HG02884 (cell line): Measurements from ENCODE around the gene IL5.
"Not testable (repeated sequence)": the region's sequence is repeated elsewhere in the genome, so short reads cannot be mapped to it uniquely, and the experiment has no call there.

Source experiments
- ATAC-seq: cut with Tn5 transposase; IDR thresholded peaks from one replicate; pipeline ENCODE4 v1.9.1; 2021; ENCODE audit warnings: mild to moderate bottlenecking, moderate library complexity; ENCODE audit not compliant: unreplicated experiment

Gene IL5

DNA sequence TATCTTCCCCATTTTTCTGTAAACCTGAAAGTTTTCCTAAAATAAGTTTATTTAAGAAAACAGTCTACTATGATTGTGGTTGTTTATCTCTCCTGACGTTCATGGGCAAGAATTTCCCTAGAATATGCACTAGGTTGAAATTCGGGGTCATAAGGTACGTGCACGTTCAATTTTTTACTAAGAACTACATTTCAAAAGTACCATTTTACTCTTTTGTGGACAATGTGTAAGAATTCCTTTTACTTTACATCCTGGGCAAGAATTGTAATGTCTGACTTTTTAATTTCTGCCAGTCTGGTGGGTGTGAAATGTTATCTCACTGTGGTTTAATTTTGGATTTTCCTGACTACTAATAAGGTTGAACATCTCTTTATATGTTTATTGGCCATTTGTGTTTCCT lies 12.4 kb downstream of the IL5 start:
- no peak for ATAC-seq

DNA sequence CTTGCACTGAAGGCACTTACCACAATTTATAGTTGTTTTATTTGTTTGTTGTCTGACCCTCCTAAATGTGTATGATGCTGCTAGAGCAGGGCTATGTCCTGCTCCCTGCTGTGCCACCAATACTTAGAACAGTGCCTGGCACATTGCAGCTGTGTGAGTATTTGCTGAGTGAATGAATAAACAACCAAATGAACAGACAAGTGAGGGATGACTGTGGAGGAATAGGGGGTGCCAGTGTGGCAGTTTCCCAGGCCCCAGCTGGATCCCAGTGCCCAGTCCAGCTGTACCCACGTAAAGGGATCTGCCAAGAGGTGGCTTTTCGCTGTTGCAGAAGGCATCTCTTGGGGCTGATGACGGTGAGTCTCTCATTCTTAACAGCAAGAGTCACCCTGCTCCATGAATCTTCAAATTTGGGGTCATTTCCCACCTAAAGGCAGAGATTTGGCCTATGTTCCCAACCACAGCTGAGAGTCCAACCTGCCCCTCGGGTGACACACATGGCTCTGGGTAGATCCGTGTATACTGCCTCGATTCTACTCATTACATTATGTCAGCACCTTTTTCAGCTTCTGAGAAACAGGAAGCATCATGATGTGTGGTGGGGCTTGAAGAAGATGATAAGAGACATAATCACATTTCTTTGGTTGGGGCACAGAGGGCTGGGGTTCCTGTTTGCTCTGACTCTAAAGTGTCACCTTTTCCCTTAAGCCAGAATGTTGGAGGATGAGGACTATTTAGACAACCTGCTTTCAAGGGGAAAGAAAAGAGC lies 14.3 kb downstream of the IL5 start:
- ATAC-seq, result no peak

- no peak for ATAC-seq
These were observed 15.3 kb downstream of the IL5 start for GRCh38 chr5:132528021-132528420.

DNA sequence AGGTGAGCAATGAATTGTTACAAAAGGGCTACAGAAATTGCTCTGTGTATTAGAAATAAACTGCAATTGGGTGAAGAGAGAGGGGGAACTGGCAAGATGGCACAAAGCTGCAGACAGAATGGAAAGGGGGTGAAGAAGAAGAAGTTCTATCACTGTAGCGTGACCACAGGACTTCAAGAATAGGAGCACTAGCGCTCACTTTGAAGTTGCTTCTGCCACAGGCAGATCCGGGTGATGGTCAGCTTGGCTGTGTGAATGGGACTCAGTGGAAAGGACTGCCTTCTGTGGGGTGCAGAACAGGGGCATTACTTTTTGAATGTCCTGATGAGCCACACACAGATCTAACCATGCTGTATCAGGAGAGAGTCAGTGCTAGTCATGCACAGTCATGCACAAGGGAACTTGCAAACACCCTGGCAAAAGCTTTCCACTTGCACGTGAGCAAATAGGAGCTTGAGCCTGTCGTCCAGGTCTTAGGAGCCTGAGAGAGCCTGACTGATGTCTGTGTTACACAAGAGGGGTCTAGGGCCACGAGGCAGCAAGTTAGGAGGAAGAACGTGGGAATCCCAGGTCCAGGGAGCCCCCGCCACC lies 16.3 kb downstream of the IL5 start:
- ATAC-seq, result no peak

GRCh38 chr5:132526290-132526973 lies 16.9 kb downstream of the IL5 start:
- ATAC-seq, result no peak

DNA sequence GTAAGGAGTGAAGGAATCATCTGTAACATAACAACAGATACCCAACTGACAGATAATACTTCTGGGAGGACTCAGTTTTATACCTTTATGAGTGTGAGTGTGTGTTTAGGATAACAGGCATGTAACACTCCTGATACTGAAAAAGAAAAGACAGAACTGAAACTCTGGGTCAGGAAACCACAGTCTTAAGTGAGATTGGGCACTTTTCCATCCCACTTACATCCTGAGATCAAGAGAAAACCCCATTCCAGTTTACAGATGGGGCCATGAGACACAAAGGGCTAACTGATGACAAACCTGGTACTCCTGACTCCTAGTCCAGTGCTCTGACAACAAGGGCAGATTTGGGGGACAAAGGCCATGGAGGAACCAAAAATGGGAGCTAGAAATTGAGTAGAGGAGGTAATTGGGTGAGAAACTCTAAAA lies 18.0 kb downstream of the IL5 start:
- ATAC-seq, result peak; percentile 76

GRCh38 chr5:132524877-132525276 lies 18.4 kb downstream of the IL5 start:
- ATAC-seq, result not testable (repeated sequence)

DNA sequence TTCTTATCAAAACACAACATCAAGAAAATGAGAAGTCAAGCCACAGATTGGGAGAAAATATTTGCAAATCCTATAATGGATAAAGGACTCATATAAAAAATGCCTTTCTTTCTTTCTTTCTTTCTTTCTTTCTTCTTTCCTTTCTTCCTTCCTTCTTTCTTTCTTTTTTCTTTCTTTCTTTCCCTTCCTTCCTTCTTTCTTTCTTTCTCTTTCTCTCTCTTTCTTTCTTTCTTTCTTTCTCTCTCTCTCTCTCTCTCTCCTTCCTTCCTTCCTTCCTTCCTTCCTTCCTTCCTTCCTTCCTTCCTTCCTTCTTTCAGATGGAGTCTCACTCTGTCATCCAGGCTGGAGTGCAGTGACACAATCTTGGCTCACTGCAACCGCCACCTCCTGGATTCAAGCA lies 21.3 kb downstream of the IL5 start:
- ATAC-seq, result not testable (repeated sequence)

- not testable (repeated sequence) for ATAC-seq
These were observed 29.5 kb downstream of the IL5 start for GRCh38 chr5:132513618-132514336.

- ATAC-seq, result no peak
These were observed 33.2 kb downstream of the IL5 start for GRCh38 chr5:132510076-132510475.

- peak; percentile 63 for ATAC-seq
These were observed 37.1 kb downstream of the IL5 start for GRCh38 chr5:132506094-132506692.

- ATAC-seq, result no peak
These were observed 37.7 kb downstream of the IL5 start for GRCh38 chr5:132505641-132506040.

DNA sequence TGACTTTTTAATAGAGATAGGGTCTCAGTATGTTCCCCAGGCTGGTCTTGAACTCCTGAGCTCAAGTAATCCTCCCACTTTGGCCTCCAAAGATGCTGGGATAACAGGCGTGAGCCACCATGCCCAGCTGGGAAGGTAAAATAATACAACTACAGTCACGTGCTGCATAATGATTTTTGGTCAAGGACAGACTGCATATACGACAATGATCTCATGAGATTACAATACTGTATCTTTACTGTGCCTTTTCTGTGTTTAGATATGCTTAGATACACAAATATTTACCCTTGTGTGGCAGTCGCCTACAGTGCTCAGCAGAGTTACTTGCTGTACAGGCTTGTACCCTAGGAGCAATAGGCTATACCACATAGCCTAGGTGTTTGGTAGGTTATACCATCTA lies 38.6 kb downstream of the IL5 start:
- ATAC-seq, result no peak

GRCh38 chr5:132503244-132503643 lies 40.1 kb downstream of the IL5 start:
- ATAC-seq, result no peak

- ATAC-seq, result no peak
These were observed 41.1 kb downstream of the IL5 start for GRCh38 chr5:132501961-132502931.

DNA sequence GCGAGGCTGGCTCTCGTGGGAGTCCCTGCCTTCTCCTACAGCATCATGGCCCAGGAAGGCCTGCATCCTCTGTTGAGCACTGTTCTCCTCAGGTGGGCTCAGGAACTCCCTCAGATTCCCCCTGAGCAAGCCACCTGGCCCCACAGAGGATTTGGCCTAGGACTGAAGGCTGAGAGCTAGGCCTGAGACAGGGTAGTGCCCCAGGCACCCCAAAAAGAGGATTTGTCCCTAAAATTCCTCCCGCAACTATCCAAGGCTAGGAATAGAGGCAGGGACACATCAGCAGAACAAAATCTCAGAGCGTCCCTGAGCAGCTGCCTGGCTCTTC lies 41.7 kb downstream of the IL5 start:
- no peak for ATAC-seq

DNA sequence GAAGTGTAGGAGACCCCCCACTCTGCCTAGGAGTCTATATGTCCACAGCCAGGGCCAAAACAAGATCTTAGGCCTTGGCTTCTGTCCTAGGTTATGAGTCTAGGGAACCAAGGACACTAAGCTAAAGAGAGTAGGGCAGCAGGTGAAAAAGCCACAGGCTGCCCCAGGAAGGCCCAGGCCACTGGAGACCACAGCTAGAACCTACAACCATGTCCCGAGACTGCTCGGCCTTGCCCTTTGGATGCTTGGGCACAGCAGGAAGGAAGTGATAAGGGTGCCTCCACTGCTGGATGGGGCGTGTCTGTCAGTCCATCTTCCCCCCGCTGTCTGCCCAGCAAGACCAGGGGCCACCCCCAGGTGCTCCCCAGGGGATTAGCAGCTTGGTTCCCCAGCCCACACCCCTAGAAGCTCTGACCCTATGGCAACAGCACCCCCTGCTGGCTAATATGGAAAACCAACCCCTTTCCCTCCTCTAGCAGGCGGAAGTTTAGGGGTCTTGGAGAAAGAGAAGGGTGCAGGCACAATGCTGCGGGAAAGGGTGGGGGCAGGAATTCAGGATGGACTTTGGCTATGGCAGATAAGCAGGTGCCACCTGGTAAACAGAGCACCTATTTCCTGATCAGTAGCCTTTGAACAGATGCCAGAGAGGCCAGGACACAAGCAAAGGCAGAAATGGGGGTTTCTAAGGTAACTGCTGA lies 42.2 kb downstream of the IL5 start:
- ATAC-seq, result peak; percentile 44

GRCh38 chr5:132500244-132500930 lies 42.9 kb downstream of the IL5 start:
- ATAC-seq, result no peak
